ENCODE data around the gene RIMS1. TPM values are rescaled to one million over a fixed set of nuclear protein-coding genes. Genes with fewer than 3 reads are reported as not detected.

RIMS1 gene
- total and polyA plus RNA-seq, 2 donors (not counting 3 experiments of a cell fraction or from before 2014, with no cell fraction given) = 0.15 TPM; not detected in 1

- no TSS peak for BruUV-seq (replicated peaks)
- CTCF ChIA-PET = interaction anchor here (0.6 to 0.9 kb wide), 3 partner anchors 13 to 323 kb away, joined by 3 to 4 read pairs (median 3); no protein-coding TSS in a partner anchor
- no peak for DNase-seq (ENCODE audit: low read depth, low spot score)
- intact Hi-C loops (cut with micrococcal nuclease) (no loop called here), dilution Hi-C loops (cut with MboI; ENCODE audit: extremely low pct_ligation_motif_present, low sequenced_read_pairs) (no loop called here)
- H3K4me1 ChIP-seq (ENCODE audit: control insufficient read depth, extremely low read depth, insufficient read depth, low read length) = no peaks in the 10 kb centered on the region
- no peaks in the 10 kb centered on the region for H3K9me1 ChIP-seq (replicated peaks; ENCODE audit: control insufficient read depth, extremely low read depth, insufficient read depth, low read length)
- no peak for FAIRE-seq
- POLR2A ChIA-PET = no interaction called here
- H3K9me3 ChIP-seq (replicated peaks; ENCODE audit: control insufficient read depth, insufficient read depth, low read length) = no peaks in the 10 kb centered on the region
- no peak for TF ChIP-seq POLR2AphosphoS5 (IDR thresholded peaks at IDR 0.05; ENCODE audit: insufficient read depth, low read depth, low read length)
- TF ChIP-seq POLR2A (IDR thresholded peaks at IDR 0.05; ENCODE audit: low read depth, low read length) = no peak
- TF ChIP-seq MAX (IDR thresholded peaks at IDR 0.05; ENCODE audit: insufficient read depth, insufficient read length) = no peak
- TF ChIP-seq JUN (IDR thresholded peaks at IDR 0.05; ENCODE audit: borderline replicate concordance, insufficient read depth, insufficient read length, low read depth) = no peak
- TF ChIP-seq EZH2 (IDR thresholded peaks at IDR 0.05; ENCODE audit: borderline replicate concordance, low read depth, low read length, severe bottlenecking) = no peak
- no peak for TF ChIP-seq MYC (IDR thresholded peaks at IDR 0.05; ENCODE audit: low read depth, low read length)
- TF ChIP-seq FOS (IDR thresholded peaks at IDR 0.05; ENCODE audit: borderline replicate concordance, insufficient read depth, low read length) = no peak
- no peak for TF ChIP-seq GATA2 (IDR thresholded peaks at IDR 0.05; ENCODE audit: insufficient read depth, insufficient read length, low read depth, low read length)
- TF ChIP-seq CTCF (IDR thresholded peaks at IDR 0.05; ENCODE audit: extremely low read depth in 1 of 2, insufficient read depth in 1 of 2, low read depth in 1 of 2, low read length in 2 of 2) = no peak
- no peaks in the 10 kb centered on the region for H4K20me1 ChIP-seq (replicated peaks; ENCODE audit: control insufficient read depth, extremely low read depth, insufficient read depth, low read length)
- H3K4me2 ChIP-seq (ENCODE audit: insufficient read depth, low read length) = no peak overlapping the region
- no peak overlapping the region for H3K9ac ChIP-seq (replicated peaks; ENCODE audit: extremely low read depth, insufficient read depth, low read length)
- no peak overlapping the region for H2AFZ ChIP-seq (ENCODE audit: low read depth, low read length)
- no peak overlapping the region for H3K4me3 ChIP-seq (replicated peaks in 1 of 3; ENCODE audit: insufficient read depth in 1 of 3, low read depth in 1 of 3, low read length in 3 of 3)
- no peaks in the 10 kb centered on the region for H3K36me3 ChIP-seq (ENCODE audit: control insufficient read depth in 2 of 2, extremely low read depth in 1 of 2, insufficient read depth in 2 of 2, low read length in 2 of 2)
- H3K79me2 ChIP-seq (ENCODE audit: control insufficient read depth, insufficient read depth, low read length) = no peaks in the 10 kb centered on the region
- no peak overlapping the region for H3K27ac ChIP-seq (ENCODE audit: insufficient read depth, low read depth, low read length)
- peaks cover 0 to 2% of the 10 kb centered on the region in 2 experiments for H3K27me3 ChIP-seq (ENCODE audit: control insufficient read depth in 2 of 2, insufficient read depth in 2 of 2, low read length in 2 of 2)
Observed at GRCh38 chr6:72205500-72205899, 319.1 kb downstream of the RIMS1 start.
